ENCODE data around the gene GRB10. TPM values are rescaled to one million over a fixed set of nuclear protein-coding genes. Genes with fewer than 3 reads are reported as not detected.

GRB10 gene
- total and polyA plus RNA-seq, 2 donors (not counting 3 experiments of a cell fraction or from before 2014, with no cell fraction given) = 43.7 to 240 TPM

GRCh38 chr7:50721661-50722259 lies 60.9 kb downstream of the GRB10 start:
- CTCF ChIA-PET = interaction anchor here (1.2 to 3.4 kb wide), 2 partner anchors 10 to 420 kb away, joined by 3 to 17 read pairs; no protein-coding TSS in a partner anchor
- H3K4me2 ChIP-seq (ENCODE audit: insufficient read depth, low read length) = no peak overlapping the region
- H2AFZ ChIP-seq (ENCODE audit: low read depth, low read length) = no peak overlapping the region
- H3K36me3 ChIP-seq (ENCODE audit: control insufficient read depth in 2 of 2, extremely low read depth in 1 of 2, insufficient read depth in 2 of 2, low read length in 2 of 2) = peaks cover 0 to 13% of the 10 kb centered on the region in 2 experiments
- no peaks in the 10 kb centered on the region for H3K9me3 ChIP-seq (replicated peaks; ENCODE audit: control insufficient read depth, insufficient read depth, low read length)
- peaks cover 9% of the 10 kb centered on the region for H4K20me1 ChIP-seq (replicated peaks; ENCODE audit: control insufficient read depth, extremely low read depth, insufficient read depth, low read length)
- H3K27ac ChIP-seq (ENCODE audit: insufficient read depth, low read depth, low read length) = no peak overlapping the region
- DNase-seq (ENCODE audit: low read depth, low spot score) (no peak), FAIRE-seq (peak; percentile 8)
- intact Hi-C loops (cut with micrococcal nuclease) (no loop called here), dilution Hi-C loops (cut with MboI; ENCODE audit: extremely low pct_ligation_motif_present, low sequenced_read_pairs) (no loop called here)
- BruUV-seq (replicated peaks) = no TSS peak
- H3K9ac ChIP-seq (replicated peaks; ENCODE audit: extremely low read depth, insufficient read depth, low read length) = no peak overlapping the region
- TF ChIP-seq GATA2 (IDR thresholded peaks at IDR 0.05; ENCODE audit: insufficient read depth, insufficient read length, low read depth, low read length) = no peak
- TF ChIP-seq MAX (IDR thresholded peaks at IDR 0.05; ENCODE audit: insufficient read depth, insufficient read length) = no peak
- TF ChIP-seq, protein P1, sequence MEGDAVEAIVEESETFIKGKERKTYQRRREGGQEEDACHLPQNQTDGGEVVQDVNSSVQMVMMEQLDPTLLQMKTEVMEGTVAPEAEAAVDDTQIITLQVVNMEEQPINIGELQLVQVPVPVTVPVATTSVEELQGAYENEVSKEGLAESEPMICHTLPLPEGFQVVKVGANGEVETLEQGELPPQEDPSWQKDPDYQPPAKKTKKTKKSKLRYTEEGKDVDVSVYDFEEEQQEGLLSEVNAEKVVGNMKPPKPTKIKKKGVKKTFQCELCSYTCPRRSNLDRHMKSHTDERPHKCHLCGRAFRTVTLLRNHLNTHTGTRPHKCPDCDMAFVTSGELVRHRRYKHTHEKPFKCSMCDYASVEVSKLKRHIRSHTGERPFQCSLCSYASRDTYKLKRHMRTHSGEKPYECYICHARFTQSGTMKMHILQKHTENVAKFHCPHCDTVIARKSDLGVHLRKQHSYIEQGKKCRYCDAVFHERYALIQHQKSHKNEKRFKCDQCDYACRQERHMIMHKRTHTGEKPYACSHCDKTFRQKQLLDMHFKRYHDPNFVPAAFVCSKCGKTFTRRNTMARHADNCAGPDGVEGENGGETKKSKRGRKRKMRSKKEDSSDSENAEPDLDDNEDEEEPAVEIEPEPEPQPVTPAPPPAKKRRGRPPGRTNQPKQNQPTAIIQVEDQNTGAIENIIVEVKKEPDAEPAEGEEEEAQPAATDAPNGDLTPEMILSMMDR (IDR thresholded peaks at IDR 0.05; ENCODE audit: extremely low read depth in 1 of 2, insufficient read depth in 1 of 2, low read depth in 1 of 2, low read length in 2 of 2) = no peak
- H3K27me3 ChIP-seq (ENCODE audit: control insufficient read depth in 2 of 2, insufficient read depth in 2 of 2, low read length in 2 of 2) = no peaks in the 10 kb centered on the region
- H3K9me1 ChIP-seq (replicated peaks; ENCODE audit: control insufficient read depth, extremely low read depth, insufficient read depth, low read length) = no peaks in the 10 kb centered on the region
- H3K4me1 ChIP-seq (ENCODE audit: control insufficient read depth, extremely low read depth, insufficient read depth, low read length) = peaks cover 55% of the 10 kb centered on the region
- H3K79me2 ChIP-seq (ENCODE audit: control insufficient read depth, insufficient read depth, low read length) = peaks cover 94% of the 10 kb centered on the region
- POLR2A ChIA-PET = no interaction called here
- no peak overlapping the region for H3K4me3 ChIP-seq (replicated peaks in 1 of 3; ENCODE audit: insufficient read depth in 1 of 3, low read depth in 1 of 3, low read length in 3 of 3)

DNA sequence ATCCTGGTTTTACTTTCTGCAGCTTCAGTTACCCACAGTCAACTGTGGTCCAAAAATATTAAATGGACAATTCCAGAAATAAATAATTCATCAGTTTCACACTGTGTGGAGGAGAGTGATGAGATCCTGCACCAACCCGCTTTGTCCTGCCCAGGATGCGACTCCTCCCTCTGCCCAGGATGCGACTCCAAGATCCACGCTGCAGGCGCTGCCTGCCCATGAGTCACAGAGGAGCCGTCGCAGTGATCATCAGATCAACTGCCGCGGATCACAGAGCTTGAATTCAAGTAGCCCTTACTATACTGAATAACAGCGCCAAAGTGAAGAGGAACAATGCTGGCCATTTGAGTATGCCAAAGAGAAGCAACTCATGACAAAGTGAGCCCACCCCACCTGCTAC lies 61.5 kb downstream of the GRB10 start:
- no TSS peak for BruUV-seq (replicated peaks)
- Histone ChIP-seq H3K79me2 (ENCODE audit: control insufficient read depth, insufficient read depth, low read length) (peaks cover 97% of the 10 kb centered on the region), H3K4me2 (ENCODE audit: insufficient read depth, low read length) (no peak overlapping the region), H3K4me1 (ENCODE audit: control insufficient read depth, extremely low read depth, insufficient read depth, low read length) (peaks cover 51% of the 10 kb centered on the region), H3K27ac (ENCODE audit: insufficient read depth, low read depth, low read length) (no peak overlapping the region), H3K9ac (replicated peaks; ENCODE audit: extremely low read depth, insufficient read depth, low read length) (no peak overlapping the region), H3K9me3 (replicated peaks; ENCODE audit: control insufficient read depth, insufficient read depth, low read length) (no peaks in the 10 kb centered on the region), H3K4me3 (replicated peaks in 1 of 3; ENCODE audit: insufficient read depth in 1 of 3, low read depth in 1 of 3, low read length in 3 of 3) (no peak overlapping the region), H3K27me3 (ENCODE audit: control insufficient read depth in 2 of 2, insufficient read depth in 2 of 2, low read length in 2 of 2) (no peaks in the 10 kb centered on the region), H3K9me1 (replicated peaks; ENCODE audit: control insufficient read depth, extremely low read depth, insufficient read depth, low read length) (no peaks in the 10 kb centered on the region), H3K36me3 (ENCODE audit: control insufficient read depth in 2 of 2, extremely low read depth in 1 of 2, insufficient read depth in 2 of 2, low read length in 2 of 2) (peaks cover 0 to 13% of the 10 kb centered on the region in 2 experiments), H4K20me1 (replicated peaks; ENCODE audit: control insufficient read depth, extremely low read depth, insufficient read depth, low read length) (peaks cover 9% of the 10 kb centered on the region), H2AFZ (ENCODE audit: low read depth, low read length) (no peak overlapping the region)
- POLR2A ChIA-PET = no interaction called here
- DNase-seq (ENCODE audit: low read depth, low spot score) = peak; percentile 64
- intact Hi-C loops (cut with micrococcal nuclease) (no loop called here), dilution Hi-C loops (cut with MboI; ENCODE audit: extremely low pct_ligation_motif_present, low sequenced_read_pairs) (no loop called here)
- peak; percentile 75 for FAIRE-seq
- TF ChIP-seq JUN (IDR thresholded peaks at IDR 0.05; ENCODE audit: borderline replicate concordance, insufficient read depth, insufficient read length, low read depth) (no peak), FOS (IDR thresholded peaks at IDR 0.05; ENCODE audit: borderline replicate concordance, insufficient read depth, low read length) (peak; percentile 48)
- CTCF ChIA-PET = interaction anchor here (1.2 to 3.4 kb wide), 2 partner anchors 9 to 420 kb away, joined by 3 to 17 read pairs; no protein-coding TSS in a partner anchor

Data from endothelial cell of umbilical vein (primary cell).